Hematopoietic multipotent progenitor cell treated with erythropoietin and hydrocortisone succinate and interleukin-3 and kit ligand, for 15 days (in vitro differentiated cells): ENCODE data around the gene HLA-DQB2.

Experiments
- DNase-seq: peaks from one replicate; pipeline ENCODE4 v3.0.0-alpha.2; 2015; ENCODE audit warnings: low spot score

The HLA-DQB2 gene

GRCh38 chr6:32744776-32745175 lies 18.6 kb downstream of the HLA-DQB2 start:
- DNase-seq, result no peak

- DNase-seq, result no peak
These were observed 21.0 kb downstream of the HLA-DQB2 start for GRCh38 chr6:32742374-32742773.

- DNase-seq, result no peak
These were observed 22.0 kb downstream of the HLA-DQB2 start, which contains the start of gene HLA-DQA2 for GRCh38 chr6:32741031-32741960. Gene HLA-DQA2 (plus strand): TSS chr6:32741391. CDS start chr6:32741444, 53 bp downstream.

- no peak for DNase-seq
These were observed 25.2 kb downstream of the HLA-DQB2 start for GRCh38 chr6:32738126-32738525.

GRCh38 chr6:32718879-32719278 lies 44.5 kb downstream of the HLA-DQB2 start:
- no peak for DNase-seq

GRCh38 chr6:32716396-32716795 lies 46.9 kb downstream of the HLA-DQB2 start:
- no peak for DNase-seq

GRCh38 chr6:32713241-32713640 lies 50.1 kb downstream of the HLA-DQB2 start:
- no peak for DNase-seq

GRCh38 chr6:32709625-32710024 lies 53.7 kb downstream of the HLA-DQB2 start:
- DNase-seq, result no peak
